SH-SY5Y (cell line): ENCODE data around the gene RXRA.

Source experiments
- GATA2 ChIP-seq: IDR thresholded peaks from 2 replicates; pipeline ENCODE4 v1.6.1; 2011; ENCODE audit warnings: mild to moderate bottlenecking, low read depth, low read length
- GATA3 ChIP-seq: IDR thresholded peaks from 2 replicates; pipeline ENCODE4 v1.6.1; 2011; ENCODE audit warnings: low read depth, mild to moderate bottlenecking, low read length, moderate library complexity

GRCh38 chr9:134299883-134300282, 26.4 kb upstream of the RXRA start:
- TF ChIP-seq GATA2, result no peak
- TF ChIP-seq GATA3, result no peak
